HG03064 (cell line): ENCODE measurements around the gene CCDC186.

Experiments used
- ATAC-seq: cut with Tn5 transposase; IDR thresholded peaks from one replicate; pipeline ENCODE4 v1.9.1; 2021; ENCODE audit warnings: low read depth; ENCODE audit not compliant: unreplicated experiment

CCDC186 gene

GRCh38 chr10:114173921-114174694 lies at the start of gene CCDC186:
Gene CCDC186 (minus strand): TSS chr10:114174203. CDS start chr10:114163268, 10,935 bp downstream.
- ATAC-seq = peak; percentile 98

DNA sequence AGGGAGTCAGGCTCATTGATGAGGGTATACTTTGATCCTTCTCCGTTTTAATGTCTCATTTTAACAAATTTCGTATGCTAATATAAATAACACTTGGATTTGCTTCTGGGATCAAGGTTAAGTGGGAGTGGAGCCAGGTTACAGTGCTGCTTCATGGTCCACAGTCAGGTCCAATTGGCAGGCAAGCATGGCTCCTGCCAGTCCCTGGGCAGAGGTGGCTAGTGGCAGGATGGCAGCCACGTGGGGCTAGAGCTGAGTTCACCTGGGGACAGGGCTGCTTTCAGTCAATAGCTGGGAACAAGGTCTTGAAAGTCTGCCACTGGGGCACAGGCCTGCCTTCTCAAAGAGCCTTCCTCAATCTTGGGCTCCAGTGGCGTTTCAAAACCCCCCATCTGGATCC lies 49.1 kb upstream of the CCDC186 start:
- ATAC-seq = no peak

- no peak for ATAC-seq
Observed at GRCh38 chr10:114221235-114221634, 47.2 kb upstream of the CCDC186 start.

DNA sequence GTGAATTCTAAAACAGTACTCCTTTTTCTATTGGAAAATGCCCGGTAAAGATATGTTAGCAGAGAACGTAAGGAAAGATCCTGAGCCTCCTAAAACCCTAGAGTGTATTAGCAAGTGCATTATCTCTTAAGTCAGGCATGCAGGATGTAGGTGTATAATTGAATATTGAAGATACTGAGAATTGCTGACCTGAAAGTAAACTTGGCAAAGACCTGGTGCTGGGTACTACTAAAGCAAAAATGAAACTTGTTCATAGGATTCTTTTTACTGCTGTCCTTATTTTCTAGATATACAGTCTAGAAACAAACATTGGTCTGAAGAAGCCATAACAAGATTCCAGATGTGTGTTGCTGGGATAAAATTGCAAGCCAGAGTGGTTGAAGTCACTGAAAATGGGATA lies 46.3 kb upstream of the CCDC186 start:
- no peak for ATAC-seq

- no peak for ATAC-seq
Observed at GRCh38 chr10:114215033-114215432, 41.0 kb upstream of the CCDC186 start.

- no peak for ATAC-seq
Observed at GRCh38 chr10:114212153-114212552, 38.1 kb upstream of the CCDC186 start.

DNA sequence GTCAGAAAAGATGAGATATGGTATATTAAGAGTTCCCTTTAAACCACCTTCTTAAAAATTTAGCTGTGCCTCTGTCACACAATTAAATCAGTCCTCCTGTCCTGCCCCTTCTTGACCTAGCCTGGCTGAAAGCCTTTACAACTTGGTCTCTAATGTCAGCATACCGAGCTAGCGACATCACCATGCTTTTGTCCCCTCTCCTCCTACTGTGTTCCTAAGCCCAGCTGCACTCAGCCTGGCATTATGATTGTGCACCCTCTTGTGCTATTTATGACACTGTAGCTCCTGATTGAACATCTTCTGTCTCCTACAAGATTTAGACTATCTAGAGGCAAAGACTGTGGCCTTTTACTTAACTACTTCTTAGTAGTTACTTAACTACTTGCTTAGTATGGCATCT lies 34.3 kb upstream of the CCDC186 start:
- ATAC-seq = no peak

DNA sequence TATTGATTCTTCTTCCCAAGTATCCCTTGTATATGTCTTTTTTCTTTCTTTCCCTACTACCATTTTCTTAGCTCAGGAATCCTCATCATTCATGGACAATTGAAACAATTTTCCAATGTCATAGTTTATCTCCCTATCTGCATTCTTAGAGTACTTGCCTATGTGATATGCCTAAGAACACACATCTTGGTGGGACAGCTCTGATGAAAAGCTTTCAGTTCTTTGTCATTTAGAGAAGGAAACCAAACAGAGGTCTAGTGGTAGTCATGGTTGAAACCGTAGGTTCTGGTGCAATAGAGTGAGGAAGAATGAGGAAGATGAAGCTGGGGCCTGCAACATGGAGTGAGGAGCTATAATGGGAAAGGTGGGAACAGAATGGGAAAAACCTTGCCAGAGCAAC lies 33.3 kb upstream of the CCDC186 start:
- ATAC-seq = no peak

- no peak for ATAC-seq
Observed at GRCh38 chr10:114206902-114207301, 32.9 kb upstream of the CCDC186 start.

- no peak for ATAC-seq
Observed at GRCh38 chr10:114202812-114203211, 28.8 kb upstream of the CCDC186 start.

DNA sequence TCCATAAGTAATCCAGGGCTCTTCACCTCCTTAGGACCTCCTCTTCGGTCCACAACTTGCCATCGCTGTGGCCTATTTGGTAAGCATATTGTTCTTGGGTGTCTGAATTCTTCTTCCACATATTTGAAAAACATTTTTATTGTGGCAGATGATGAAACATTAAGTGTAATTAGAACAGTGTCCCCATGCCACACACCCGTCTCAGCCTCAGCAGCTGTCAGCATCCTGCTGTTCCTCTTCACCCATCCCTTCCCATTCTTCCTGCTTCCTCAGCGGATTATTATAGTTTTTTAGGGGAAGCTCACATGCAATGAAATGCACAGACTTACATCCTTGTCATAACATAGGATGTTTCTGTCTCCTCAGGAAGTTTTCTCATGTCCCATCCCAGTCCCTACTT lies 25.2 kb upstream of the CCDC186 start:
- ATAC-seq = no peak

GRCh38 chr10:114195079-114195478 lies 21.1 kb upstream of the CCDC186 start:
- peak; percentile 91 for ATAC-seq

DNA sequence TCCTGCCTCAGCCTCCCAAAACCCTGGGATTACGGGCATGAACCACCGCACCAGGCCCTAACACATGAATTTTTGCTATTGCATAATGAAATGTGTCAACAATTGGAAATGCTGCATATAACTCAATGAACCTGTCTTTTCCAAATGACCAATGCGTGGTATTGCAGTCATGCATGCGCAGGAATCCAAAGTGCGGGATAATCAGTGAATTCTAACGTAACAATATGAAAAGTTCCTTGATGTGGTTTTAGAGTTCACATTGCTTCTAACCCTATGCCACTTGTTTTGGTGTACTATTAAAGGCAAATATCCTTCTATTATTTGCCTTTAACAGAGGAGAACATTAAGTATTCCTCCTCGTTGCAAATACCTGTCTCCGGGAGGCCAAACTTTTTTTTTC lies 15.7 kb upstream of the CCDC186 start:
- ATAC-seq = no peak

GRCh38 chr10:114188900-114189299 lies 14.9 kb upstream of the CCDC186 start:
- no peak for ATAC-seq

- no peak for ATAC-seq
Observed at GRCh38 chr10:114188001-114188400, 14.0 kb upstream of the CCDC186 start.

DNA sequence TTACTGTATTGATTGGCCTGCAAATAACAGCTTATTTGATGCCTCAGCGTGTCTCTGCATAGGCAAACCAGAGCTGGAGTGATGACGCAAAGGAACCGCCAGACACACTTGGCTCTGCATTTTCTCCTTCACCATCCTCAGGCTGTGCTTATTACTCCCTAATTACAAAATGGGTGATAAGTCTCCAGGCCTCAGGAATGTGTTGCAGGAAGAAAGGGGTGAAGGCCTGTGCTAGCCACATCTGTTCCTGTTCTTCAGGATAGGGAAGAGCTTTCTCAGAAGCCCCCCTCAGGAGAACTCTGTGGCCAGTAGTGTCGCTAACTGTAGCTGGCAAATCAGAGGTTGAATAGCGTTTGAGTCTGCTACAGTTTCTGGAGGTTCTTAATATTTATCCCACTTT lies 10.3 kb upstream of the CCDC186 start:
- no peak for ATAC-seq

- no peak for ATAC-seq
Observed at GRCh38 chr10:114183563-114183962, 9.6 kb upstream of the CCDC186 start.

DNA sequence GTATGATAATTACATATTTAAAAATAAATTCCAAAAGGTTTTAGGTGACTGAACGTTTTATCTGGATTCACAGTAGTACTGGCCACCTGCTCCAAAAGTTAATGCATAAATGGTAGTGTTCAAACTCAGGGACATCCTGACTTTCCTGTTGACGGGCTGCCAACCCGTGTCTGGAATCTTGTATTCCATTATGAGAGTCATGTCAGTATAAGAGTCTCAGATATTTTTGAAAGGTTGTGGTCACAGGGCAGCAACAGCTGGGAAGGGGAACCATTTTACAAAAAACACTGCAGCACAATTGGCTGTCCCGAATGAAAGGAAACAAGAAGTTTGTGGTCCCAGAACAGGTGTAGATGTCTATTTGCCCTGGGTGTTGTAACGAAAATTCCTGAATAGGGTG lies 8.0 kb upstream of the CCDC186 start:
- no peak for ATAC-seq

DNA sequence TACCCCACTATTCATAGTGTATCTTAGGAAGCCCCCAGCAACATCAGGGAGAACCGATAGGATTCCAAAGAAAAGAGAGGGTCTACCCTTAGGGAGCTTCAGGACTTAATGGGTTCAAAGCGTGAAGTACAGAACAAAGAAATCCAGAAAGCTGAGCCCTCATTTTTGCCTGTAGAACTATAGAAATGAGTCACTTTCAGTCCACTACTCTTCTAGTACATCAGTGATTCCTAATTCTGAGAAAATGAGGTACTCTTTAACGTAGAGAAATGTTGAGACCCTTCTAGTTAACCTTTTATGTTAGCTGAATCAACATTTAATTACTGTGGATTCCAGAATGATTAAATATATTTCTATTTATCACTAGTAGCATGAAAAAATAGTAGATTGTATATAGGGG lies 6.9 kb upstream of the CCDC186 start:
- ATAC-seq = no peak

- ATAC-seq = no peak
Observed at GRCh38 chr10:114179747-114180146, 5.7 kb upstream of the CCDC186 start.

DNA sequence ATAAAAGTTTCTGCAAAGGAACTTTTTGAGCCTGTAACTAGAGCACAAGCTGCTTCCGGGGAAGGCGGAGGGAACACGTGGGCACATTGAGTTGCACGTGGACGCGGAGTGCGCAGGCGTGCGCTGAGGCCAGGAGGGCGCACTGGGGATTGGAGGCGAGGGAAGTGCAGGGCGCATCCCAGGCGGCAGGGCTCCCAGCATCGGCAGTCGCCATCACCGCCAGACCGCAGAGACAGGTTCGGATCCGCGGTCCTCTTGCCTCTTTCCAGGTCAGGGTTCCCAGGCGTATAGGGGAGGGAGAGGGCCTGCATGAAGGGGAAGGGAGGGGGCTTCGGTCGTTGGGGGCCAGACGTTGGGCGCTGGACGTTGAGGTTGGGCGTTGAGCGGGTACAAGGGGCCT lies 5.1 kb upstream of the CCDC186 start, which contains the start of gene TDRD1:
Gene TDRD1 (plus strand): TSS at position 206 of the 400 bp plus-strand sequence. CDS start 8,479 bp downstream, outside the sequence.
- ATAC-seq = no peak

DNA sequence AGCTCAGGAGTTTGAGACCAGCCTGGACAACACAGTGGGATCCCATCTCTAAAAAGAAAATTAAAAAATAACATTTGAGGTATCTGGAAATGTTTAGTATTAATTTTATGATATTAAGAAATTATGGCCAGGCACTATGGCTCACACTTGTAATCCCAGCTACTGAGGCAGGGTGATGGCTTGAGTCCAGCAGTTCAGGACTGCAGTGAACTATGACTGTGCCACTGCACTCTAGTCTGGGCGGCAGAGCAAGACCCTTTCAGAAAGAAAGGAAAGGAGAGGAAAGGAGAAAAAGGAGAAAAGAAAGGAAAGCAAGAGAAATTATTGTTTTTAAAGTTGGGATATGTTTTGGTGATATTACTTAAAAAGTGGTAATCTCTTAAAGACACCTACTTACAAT lies 2.5 kb upstream of the CCDC186 start:
- no peak for ATAC-seq

- no peak for ATAC-seq
Observed at GRCh38 chr10:114175667-114176066, 1.7 kb upstream of the CCDC186 start.
